Measurements from ENCODE around the gene GNG7.
"Not testable (repeated sequence)": the region's sequence is repeated elsewhere in the genome, so short reads cannot be mapped to it uniquely, and the experiment has no call there.

The GNG7 gene

DNA sequence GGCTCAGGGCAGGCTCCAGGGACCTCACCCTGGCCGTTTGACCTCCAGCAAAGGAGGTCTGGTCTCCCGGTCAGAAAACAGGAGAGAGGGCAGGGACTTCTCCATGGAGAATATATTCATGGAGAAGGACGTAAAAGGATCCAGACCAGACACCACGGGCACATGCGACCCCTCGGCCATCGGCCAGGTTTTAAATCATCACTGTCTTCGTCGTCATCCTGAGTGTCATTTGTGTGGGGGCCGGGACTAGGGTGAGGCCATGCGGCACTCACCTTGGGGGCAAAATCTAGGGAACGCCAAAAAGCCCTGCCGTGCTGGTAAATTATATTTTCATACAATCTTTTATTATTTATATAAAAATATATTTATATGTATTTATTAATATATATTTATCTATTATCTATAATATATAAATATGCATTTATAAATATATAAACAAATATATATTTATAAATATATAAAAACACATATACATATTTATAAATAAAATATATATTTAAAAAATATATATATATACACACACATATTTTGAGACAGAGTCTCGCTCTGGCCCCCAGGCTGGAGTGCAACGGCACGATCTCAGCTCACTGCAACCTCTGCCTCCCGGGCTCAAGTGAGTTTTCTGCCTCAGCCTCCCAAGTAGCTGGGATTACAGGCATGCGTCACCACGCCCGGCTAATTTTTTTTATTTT lies 151.2 kb downstream of the GNG7 start:
- DNase-seq (ENCODE audit: low read depth in 2 of 2), result no peak

DNA sequence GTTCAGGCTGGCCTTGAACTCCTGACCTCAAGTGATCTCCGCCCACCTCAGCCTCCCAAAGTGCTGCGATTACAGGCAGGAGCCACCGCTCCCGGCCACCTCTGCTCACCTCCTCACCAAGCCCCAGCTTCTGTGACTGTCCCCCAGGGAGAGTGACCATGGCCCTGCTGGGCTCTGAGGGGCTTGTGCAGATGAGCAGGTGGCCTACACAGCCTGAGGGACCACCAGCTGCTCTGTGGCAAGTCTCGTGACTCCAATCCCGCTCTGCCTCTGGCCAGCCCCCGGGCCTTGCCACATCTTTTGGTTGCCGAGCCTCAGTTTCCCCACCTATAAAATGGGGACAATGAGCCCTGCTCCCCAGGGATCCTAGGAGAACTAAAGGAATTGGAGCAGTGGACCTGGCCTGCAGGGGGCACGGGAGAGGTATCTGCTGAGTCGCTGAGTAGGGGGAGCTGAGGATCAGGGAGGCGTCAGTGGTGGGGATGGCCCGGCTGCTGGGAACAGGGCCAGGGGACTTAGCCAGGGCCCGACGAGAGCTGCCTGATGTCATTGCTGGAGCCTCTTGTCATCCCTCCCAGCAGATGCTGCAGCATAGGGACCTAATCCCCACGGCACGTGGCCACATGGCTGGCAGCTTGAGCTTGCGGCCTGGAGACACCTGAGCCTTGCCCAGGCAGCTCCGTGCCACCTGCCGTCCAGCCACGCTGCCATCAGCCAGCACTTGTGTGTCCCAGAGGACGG lies 151.9 kb downstream of the GNG7 start:
- DNase-seq (ENCODE audit: low read depth in 2 of 2), result no peak

DNA sequence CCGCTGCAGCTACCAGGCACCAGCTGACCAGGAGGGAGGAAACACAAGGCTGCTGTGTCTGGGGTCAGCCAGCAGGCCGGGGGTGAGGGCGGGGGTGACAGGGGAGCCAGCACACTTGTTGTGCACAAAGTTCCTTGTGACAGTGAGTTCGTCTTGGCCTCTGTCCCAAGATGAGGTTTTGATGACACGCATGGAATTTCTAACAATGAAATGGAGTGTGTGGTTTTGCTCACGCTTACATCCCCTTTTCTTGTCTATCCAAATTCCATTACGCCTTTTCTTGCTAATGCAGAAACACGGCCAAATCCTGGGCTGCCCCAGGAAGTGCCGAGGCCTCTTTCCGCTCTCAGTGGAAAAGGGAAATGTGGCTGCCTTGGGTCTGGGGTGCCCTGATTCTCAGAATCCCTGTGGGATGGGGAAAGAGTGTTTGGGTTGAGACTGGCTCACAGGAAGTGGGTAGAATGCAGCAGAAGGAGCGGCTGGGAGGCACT lies 152.7 kb downstream of the GNG7 start:
- peak; percentile 88 for DNase-seq (ENCODE audit: low read depth in 2 of 2)

GRCh38 chr19:2548966-2549365 lies 153.5 kb downstream of the GNG7 start:
- no peak for DNase-seq (ENCODE audit: low read depth in 2 of 2)

DNA sequence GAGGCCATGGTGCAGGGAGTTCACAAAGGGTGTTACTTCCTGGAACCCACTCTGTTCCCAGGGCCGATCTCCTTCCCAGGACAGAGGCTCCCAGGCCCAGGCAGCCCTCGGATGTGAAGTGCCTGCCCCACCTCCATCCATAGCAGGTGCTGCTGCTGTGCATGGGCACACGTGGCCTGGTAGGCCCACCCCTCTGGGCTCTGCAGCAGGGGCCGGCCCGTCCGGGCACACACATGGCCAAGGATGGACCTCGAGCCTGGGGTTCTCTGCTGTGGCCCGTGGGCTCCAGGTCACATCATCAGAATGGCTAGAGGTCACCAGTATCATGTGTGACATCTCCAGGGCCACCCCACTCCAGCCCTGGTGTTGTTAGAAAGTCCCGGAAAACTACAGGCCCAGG lies 154.8 kb downstream of the GNG7 start:
- no peak for DNase-seq (ENCODE audit: low read depth in 2 of 2)

DNA sequence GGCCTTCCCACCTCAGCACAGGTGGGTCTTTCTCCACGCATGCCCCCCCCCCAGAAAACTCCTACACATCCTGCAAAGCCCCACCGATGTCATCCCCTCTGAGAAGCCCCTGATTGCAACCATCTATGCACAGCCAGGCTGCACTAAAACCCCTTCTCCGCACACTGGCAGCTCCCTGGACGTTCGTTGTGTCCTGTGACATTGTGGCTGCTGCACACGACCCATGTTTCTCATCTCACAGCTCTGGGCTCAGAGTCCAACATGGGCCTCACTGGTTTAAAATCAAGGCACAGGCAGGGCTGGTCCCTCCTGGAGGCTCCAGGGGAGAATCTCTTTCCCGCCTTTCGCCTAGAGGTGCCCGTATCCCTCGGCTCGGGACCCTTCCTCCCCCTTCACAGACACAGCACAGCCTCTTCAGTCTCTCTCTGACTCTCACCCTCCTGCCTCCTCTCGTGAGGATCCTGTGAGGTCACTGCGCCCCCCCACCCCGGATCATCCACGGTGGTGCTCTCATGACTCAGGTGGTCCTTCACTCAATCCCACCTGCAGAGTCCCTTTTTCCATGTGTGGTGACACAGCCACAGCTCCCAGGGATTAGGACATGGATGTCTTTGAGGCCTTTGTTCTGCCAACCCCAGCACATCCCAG lies 155.3 kb downstream of the GNG7 start:
- DNase-seq (ENCODE audit: low read depth in 2 of 2), result no peak

- DNase-seq (ENCODE audit: low read depth in 2 of 2), result no peak
These were observed 156.1 kb downstream of the GNG7 start for GRCh38 chr19:2546128-2547032.

DNA sequence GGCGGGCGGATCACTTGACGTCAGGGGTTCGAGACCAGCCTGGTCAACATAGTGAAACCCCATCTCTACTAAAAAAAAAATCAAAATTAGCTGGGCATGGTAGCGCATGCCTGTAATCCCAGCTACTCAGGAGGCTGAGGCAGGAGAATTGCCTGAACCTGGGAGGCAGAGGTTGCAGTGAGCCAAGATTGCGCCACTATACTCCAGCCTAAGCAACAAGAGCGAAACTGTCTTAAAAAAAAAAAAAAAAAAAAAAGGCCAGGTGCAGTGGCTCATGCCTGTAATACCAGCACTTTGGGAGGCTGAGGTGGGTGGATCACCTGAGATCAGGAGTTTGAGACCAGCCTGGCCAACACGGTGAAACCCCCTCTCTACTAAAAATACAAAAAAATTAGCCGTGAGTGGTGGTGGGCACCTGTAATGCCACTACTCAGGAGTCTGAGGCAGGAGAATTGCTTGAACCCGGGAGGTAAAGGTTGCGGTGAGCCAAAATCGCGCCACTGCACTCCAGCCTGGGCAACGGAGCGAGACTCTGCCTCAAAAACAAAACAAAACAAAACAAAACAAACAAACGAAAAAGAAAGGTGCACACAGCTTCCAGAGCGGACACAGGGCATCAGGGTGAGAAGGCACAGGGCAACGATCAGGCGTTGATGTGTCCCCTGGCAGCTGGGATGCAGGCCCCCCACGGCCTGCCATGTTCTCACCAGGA lies 156.9 kb downstream of the GNG7 start:
- DNase-seq (ENCODE audit: low read depth in 2 of 2), result not testable (repeated sequence)

- no peak for DNase-seq (ENCODE audit: low read depth in 2 of 2)
These were observed 157.7 kb downstream of the GNG7 start for GRCh38 chr19:2544576-2545415.

DNA sequence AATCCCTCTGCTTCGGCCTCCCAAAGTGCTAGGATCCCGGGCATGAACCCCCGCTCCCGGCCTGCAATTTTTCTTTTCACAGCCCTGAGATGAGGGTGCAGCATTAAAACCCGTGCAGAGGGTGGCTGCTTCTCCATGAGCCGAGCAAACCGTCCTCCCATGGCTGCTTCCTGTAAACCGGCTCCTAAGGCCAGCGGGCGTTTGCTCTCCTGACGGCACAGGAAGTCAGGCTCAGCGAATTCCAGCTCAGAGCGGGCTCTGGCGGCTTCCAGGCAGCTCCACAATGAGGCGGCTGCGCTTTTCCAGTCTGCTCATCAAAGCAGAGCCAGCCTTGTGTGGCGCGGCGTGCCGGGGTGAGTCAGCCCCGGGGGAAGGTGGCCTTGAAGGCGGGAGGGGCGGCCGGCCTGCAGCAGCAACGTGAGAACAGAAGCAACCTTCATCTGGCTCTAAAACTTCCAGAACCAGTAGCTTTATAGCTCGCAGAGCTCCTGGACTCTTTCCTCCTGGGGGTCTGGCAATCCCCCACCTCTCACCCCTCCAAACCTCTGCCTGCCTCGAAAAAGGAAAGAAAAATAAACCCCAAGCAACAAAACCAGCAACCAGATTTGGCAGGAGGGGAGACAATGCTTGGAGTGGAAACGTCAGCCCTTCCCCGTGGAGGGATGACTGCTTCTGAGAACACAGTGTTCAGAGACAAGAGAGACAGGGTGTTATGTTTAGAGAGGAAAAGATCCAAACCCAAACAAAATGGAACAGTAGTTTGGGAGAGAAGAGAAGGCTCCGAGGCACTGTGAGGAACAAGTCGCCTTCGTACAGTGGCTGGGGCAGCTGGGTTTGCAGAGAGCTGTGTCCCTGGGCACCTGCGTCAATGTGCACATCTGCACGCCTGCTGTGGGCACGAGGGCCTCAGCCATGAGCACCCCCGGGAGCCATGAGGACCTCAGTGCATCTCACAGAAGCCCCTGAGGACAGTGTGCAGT lies 158.7 kb downstream of the GNG7 start:
- peak; percentile 90 to 91 for DNase-seq (ENCODE audit: low read depth in 2 of 2)

DNA sequence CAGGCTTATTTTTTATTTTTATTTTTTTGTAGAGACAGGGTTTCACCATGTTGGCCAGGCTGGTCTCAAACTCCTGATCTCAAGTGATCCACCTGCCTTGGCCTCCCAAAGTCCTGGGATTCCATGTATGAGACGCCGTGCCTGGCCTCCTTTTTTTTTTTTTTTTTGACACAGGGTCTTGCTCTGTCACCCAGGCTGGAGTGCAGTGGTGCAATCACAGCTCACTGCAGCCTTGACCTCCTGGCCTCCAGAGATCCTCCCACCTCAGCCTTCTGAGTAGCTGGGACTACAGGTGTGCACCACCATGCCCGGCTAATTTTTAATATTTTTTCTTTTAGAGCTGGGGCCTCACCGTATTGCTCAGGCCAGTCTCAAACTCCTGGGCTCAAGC lies 159.4 kb downstream of the GNG7 start:
- not testable (repeated sequence) for DNase-seq (ENCODE audit: low read depth in 2 of 2)

DNA sequence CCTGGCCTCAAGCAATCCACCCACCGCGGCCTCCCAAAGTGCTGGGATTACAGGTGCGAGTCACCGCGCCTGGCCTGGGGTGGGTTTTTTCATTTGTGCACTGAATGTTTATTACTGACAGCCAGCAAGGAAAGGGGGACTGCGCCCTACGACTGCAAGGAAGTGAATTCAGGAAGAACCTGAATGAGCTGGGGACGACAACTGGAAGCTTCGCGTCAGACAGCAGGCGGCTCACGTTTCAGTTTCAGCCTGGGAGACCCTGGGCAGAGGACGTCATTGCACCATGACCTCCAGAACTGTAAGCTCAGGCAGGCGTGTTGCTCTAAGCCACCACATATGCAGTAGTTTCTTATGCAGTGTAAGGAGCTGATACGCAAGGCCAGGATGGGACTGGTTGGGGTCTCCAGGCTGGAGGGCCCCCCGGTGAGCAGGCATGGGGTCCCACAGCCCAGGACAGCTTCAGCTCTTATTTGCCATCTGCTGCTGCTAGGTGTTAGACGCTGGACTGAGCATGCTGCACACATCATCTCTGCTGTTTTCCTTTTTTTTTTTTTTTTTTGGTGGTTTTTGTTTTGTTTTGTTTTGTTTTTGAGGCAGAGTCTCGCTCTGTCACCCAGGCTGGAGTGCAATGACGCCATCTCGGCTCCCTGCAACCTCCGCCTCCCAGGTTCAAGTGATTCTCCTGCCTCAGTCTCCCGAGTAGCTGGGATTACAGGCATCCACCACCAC lies 160.0 kb downstream of the GNG7 start:
- DNase-seq (ENCODE audit: low read depth in 2 of 2), result no peak

DNA sequence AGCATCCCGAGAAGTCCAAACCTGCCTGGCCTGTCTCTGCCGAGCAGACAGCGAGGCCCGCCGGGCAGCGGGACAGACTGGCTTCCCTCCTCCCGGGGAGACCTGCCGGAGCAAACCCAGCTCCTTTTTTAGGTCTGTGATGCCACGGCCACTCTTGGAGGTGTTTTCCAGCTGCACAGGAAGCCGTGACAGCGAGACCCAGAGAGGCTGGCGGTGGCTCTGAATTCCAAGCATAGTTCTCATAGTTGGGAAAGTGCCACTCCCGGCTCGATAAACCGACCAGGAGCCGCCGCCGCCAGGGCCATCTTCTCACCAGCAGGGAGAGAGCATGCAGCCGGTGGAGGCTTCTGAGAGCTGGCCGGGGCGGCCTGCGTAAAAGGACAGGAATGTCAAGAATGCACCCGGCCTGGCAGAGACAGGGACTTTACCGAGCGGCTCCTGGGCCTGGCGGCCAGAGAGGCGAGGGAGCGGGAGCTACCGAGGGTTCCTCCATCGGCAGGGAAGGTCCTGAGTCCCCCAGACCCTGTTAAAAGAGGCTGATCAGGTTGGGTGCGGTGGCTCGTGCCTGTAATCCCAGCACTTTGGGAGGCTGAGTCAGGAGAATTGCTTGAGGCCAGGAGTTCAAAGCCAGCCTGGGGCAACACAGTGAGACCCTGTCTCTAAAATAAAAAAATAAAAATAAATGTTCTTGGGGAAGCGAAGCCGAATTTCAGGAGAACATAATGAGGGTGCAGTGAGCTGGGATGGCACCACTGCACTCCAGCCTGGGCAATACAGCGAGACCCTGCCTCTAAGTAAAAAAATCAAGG lies 161.6 kb downstream of the GNG7 start:
- peak; percentile 97 for DNase-seq (ENCODE audit: low read depth in 2 of 2)

- no peak for DNase-seq (ENCODE audit: low read depth in 2 of 2)
These were observed 162.2 kb downstream of the GNG7 start for GRCh38 chr19:2540251-2540645.

DNA sequence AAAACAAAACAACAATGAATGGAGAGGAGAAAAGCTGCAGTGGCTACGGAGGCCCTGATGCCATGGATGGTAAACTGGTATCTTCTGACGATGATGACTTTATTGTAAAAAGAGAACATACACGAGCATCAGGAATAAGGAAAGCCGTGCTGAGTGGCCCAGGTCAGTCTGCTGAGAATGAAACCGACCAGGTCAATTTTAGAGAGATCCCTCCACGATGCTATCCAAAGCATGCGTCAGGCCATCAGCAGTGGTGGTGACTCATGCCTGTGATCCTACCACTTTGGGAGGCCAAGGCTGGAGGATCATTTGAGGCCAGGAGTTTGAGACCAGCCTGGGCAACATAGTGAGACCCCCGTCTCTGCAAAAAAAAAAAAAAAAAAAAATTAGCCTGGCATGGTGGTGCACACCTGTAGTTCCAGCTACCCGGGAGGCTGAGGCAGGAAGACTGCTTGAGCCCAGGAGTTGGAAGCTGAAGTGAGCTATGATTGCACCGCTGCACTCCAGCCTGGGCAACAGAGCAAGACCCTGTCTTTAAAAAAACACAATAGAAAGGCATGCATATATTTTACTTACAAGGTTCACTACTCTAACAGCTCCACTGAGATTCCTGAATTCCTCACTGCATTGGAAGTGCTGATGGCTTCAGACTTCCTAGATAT lies 164.3 kb downstream of the GNG7 start:
- no peak for DNase-seq (ENCODE audit: low read depth in 2 of 2)

GRCh38 chr19:2537584-2537983 lies 164.9 kb downstream of the GNG7 start:
- DNase-seq (ENCODE audit: low read depth in 2 of 2), result not testable (repeated sequence)

DNA sequence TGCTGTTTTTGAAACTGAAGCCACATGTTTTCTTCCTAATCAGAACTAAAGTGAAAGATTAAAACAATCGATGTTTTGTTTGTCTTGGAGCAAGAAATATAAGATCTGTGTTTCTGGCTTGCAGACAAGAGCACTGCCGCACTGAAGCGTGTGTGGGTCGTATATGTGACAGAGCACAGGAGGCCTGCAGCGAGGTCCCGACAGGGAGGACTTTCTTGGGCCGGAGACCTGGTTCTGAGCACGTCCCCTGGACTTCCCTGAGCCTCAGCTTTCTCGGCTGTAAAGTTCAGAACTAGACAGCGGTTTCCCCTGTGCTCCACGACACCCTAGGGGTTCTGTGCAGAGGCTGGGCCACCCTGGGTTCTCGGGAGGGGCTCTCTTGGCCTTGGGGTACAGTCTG lies 166.0 kb downstream of the GNG7 start:
- no peak for DNase-seq (ENCODE audit: low read depth in 2 of 2)

Data from fibroblast of skin of left biceps (primary cell).